ENCODE results near the gene DPH2.
A peak's percentile ranks its signal among the peaks of the same experiment; 100 is the strongest.

The DPH2 gene

GRCh38 chr1:43945674-43946235 lies 24.1 kb upstream of the DPH2 start:
- no peak for DNase-seq

GRCh38 chr1:43946236-43947060 lies 23.4 kb upstream of the DPH2 start, which contains the start of gene IPO13:
Gene IPO13, plus strand, starts transcription at chr1:43946950. Its CDS starts 651 bp downstream, at chr1:43947601.
- DNase-seq, result peak; percentile 92

DNA sequence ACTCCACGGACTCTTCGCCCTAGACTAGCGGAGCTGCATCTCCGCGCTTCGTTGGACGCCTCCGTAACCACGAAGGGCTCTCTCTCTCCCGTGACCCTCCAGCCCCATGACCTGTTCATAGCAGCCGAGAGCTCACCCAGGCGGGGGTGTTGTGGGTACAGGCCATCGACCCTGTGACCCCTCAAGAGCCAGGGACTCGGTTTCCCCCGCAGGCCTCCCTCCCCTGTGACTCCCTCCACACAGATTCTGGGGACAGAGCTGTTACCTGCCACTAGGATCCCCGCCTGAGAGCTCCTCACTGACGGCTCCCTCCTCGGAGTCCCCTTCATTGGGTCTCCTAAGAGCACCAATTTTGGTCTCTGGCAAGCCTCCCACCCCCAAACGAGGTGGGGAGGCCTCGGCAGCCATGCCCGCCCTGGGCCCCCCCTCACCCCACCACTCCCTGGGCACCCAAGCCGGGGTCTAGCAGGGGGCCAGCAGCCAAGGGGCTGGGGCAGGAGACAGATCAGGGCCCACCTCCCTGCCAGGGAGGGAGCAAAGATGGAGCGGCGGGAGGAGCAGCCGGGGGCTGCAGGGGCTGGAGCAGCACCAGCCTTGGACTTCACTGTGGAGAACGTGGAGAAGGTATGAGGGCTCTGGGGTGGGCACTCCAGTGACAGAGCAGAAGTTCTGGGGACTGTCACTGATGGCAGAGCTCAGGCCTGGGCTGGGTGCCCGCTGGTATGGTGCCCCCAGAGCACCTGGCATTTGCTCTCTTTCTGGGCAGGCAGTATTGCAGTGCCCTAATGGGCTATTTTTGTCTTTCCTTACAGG lies 22.5 kb upstream of the DPH2 start:
- no peak for DNase-seq

DNA sequence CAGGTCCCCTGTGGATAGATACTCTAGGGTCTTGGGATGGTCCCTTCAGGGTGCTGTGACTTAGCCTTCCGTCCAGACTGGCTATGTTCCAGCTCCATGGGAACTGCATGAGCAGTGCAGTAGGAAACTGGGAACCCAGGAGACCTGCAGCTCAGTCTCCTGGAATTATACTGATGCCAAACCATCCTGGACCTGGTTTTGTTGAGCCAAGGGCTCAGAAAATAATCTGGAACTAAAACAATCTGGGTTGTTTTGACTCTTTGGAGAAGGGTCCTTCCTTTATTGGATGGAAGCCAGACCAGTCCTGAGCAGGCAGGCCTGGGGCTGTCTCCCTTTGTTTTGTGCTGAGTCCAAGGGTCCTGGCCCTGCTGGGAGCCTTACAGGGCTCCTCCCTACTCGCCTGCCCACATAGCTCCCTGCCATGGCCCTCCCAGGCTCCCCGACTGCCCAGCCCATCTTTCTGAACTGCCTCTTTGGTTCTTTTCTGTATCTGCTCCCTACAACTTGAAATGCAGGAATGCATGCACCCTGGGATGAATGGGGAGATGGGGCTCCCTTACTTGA lies 21.9 kb upstream of the DPH2 start:
- no peak for DNase-seq

DNA sequence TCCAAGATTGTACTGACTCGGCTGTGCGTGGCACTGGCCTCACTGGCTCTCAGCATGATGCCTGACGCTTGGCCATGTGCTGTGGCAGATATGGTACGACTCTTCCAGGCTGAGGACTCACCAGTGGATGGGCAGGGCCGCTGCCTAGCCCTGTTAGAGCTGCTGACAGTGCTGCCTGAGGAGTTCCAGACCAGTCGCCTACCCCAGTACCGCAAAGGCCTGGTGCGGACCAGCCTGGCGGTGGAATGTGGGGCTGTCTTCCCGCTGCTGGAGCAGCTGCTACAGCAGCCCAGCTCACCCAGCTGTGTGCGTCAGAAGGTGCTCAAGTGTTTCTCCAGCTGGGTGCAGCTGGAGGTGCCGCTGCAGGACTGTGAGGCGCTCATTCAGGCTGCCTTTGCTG lies 20.1 kb upstream of the DPH2 start:
- DNase-seq, result no peak

DNA sequence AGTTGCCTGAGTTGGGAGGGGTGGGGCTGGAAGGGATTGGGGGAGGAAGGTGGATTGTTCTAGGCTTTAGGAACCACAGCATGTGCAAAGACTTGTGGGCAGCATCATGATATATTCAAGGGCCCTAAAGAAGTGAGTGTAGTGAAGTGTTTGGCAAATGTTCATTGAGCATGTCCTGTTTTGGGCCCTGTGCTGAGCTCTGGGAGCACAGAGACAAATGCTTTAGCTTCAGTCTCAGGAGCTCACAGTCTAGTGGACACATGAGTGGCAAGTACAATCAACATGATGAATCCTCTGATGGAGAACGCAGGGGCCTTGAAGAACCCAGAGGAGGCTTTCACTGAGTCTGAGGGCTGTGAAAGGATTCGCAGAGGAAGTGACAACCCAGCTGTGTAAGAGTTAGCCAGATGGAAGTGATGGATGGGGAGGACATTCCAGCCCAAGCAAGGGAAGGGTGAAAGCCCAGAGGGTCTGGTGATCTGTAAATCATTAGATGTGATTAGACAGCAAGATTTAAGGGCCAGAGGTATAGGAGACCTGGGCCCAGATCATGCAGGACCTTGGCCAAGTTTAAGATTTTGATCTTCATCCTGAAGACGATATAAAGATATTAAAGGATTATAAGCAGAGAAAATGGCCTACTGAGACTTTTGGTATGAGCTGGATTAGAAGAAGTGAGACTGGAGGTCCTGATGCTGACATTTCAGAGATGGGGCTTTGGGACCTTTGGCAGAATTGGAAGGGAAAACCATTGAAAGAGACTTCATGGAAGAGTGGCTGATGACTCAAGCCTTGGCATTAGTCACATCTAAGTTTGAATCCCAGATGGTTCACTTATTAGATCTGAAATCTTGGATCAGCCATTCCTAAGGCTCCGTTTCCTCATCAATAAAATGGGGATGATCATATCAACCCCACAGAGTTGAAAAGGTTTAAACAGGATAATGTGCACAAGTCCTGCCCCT lies 18.5 kb upstream of the DPH2 start:
- DNase-seq, result no peak

- no peak for DNase-seq
These were observed 17.0 kb upstream of the DPH2 start for GRCh38 chr1:43952731-43953346.

GRCh38 chr1:43953361-43953760 lies 16.4 kb upstream of the DPH2 start:
- no peak for DNase-seq

GRCh38 chr1:43954036-43954435 lies 15.8 kb upstream of the DPH2 start:
- DNase-seq, result no peak

- no peak for DNase-seq
These were observed 13.6 kb upstream of the DPH2 start for GRCh38 chr1:43956234-43956633.

DNA sequence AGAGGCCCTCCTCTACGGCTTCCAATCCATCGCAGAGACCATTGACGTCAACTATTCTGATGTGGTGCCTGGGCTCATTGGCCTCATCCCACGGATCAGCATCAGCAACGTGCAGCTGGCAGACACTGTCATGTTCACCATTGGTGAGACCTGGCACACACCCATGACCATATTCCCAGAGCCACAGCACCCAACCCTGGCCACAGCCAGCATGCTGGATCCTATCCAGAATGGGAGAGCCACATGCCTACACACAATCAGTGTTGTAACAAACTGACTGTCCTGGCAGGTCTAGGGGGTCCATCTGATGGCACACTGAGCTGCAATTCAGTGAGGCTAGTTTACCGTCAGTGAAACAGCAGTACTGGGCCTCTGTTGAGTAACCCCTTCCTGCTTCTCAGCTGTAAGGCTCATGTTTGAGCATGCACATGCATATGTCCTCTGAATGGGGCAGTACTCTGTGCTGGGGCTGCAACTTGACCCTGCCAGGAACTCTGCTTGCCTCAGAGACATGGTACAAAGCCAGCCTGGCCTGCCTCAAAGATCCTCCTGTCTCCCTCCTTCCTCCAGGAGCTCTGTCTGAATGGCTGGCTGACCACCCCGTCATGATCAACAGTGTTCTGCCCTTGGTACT lies 12.3 kb upstream of the DPH2 start:
- DNase-seq, result no peak

DNA sequence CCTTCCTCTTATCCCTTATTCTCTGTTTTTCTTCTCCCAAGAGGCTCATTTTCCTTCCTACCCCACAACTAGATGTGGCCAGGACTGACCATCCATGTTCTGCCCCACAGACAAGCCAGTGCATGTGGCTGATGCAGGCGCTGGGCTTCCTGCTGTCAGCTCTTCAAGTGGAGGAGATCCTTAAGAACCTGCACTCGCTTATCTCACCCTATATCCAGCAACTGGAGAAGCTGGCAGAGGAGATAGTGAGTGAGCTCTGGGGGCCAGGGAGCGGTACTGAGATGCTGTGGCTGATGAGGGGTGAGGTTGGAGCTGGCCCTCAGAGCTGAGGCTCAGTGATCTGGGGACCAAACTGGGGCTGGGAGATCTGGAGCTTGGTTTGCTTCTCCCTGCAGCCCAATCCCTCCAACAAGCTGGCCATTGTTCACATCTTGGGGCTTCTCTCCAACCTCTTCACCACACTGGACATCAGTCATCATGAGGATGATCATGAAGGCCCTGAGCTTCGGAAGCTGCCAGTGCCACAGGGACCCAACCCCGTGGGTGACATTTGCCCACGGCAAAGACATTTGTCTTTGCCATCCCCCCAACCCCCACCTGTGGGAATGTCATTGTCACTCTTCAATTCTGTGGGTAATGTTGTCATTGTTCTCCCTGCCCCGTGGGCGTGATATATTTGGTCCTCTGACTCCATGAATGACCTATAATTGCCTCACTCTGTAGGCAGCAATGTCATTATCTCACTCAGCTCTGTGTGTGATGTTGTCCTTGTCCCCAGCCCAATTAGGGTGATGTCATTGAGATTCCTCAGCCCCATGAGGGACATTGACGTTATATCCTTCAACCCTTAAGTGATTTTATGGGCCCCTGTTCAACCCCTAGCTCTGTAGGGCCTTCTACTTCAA lies 11.2 kb upstream of the DPH2 start:
- no peak for DNase-seq

DNA sequence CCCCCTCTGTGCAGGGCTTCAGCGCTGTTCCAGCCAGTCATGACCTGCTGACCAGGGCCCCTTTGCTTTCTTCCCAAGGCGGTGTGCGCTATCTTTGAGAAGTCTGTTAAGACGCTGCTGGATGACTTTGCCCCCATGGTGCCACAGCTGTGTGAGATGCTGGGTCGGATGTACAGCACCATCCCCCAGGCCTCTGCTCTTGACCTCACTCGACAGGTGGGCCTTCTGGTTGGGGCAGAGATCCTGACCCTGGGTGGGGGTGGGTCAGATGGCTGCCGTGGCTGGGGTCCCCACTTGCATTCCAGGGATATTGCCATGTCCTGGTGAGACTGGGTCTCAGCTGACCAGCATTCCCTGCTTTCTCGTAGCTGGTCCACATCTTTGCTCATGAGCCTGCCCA lies 9.0 kb upstream of the DPH2 start:
- no peak for DNase-seq

GRCh38 chr1:43961692-43962091 lies 8.1 kb upstream of the DPH2 start:
- DNase-seq, result no peak

DNA sequence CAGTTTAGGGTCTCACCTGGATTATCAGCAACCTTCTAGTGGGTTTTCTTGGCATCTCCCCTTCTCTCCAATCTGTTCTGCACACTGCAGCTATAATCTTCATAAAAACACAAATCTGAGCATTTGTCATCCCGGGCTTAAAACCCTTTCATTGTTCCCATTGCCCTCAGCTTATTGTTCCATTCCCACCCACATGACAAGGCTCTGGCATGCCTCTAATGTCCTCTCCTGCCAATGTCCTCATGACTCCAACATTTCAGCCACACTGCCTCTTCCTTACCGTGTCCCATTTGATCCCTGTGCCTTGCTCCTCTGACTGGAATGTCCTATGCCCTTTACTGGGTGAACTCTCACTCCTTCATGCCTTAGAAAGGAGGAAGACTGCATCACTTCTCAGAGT lies 7.5 kb upstream of the DPH2 start:
- DNase-seq, result no peak

DNA sequence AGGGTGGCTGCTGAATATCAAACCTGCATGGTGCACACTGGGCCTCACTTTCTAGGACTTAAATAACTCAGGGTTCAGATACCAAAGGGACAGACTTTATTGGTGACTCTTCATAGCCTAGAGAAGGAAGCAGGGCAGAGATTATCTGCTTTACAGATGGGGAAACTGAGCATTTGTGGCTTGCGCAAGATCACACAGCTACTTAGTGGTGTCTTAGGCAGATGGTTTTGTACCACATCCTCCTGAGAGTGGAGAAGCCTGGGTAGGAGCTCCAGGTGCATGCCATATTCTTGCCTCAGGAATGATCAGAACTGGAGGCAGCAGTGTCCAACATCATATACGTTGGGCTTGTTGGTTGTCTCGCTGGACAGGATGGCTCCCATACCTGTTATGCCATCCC lies 6.8 kb upstream of the DPH2 start:
- no peak for DNase-seq

- DNase-seq, result no peak
These were observed 5.9 kb upstream of the DPH2 start for GRCh38 chr1:43963890-43964289.

GRCh38 chr1:43965316-43965715 lies 4.5 kb upstream of the DPH2 start:
- no peak for DNase-seq

- no peak for DNase-seq
These were observed 1.4 kb upstream of the DPH2 start for GRCh38 chr1:43968348-43968948.

DNA sequence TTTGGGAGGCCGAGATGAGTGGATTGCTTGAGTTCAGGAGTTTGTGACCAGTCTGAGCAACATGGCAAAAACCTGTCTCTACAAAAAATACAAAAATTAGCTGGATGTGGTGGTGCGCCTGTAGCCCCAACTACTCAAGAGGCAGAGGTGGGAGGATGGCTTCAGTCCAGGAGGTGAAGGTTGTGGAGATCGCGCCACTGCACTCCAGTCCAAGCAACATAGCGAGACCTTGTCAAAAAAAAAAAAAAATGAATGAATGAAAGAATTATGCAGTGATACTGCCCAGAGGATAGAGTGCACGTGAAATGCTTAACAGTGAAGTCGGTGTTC lies 429 bp upstream of the DPH2 start:
- DNase-seq, result no peak
